GM19452 (cell line): ENCODE results near the gene CPNE9.
"Not testable (repeated sequence)": the region's sequence is repeated elsewhere in the genome, so short reads cannot be mapped to it uniquely, and the experiment has no call there.

Experiments
- ATAC-seq: cut with Tn5 transposase; IDR thresholded peaks from one replicate; pipeline ENCODE4 v1.9.1; 2021; ENCODE audit not compliant: unreplicated experiment

Gene CPNE9

GRCh38 chr3:9745521-9745920 is 41.9 kb downstream of the CPNE9 start:
- ATAC-seq, result no peak

- no peak for ATAC-seq
Observed at GRCh38 chr3:9746330-9746729, 42.7 kb downstream of the CPNE9 start.

GRCh38 chr3:9747267-9747666 is 43.6 kb downstream of the CPNE9 start:
- no peak for ATAC-seq

- no peak for ATAC-seq
Observed at GRCh38 chr3:9748031-9748430, 44.4 kb downstream of the CPNE9 start.

- ATAC-seq, result no peak
Observed at GRCh38 chr3:9749296-9749644, 45.6 kb downstream of the CPNE9 start.

GRCh38 chr3:9749645-9750555 is 46.3 kb downstream of the CPNE9 start, which contains the start of gene OGG1:
OGG1 (plus strand) TSS chr3:9749952; CDS start chr3:9750287, 335 bp downstream.
- ATAC-seq, result peak; percentile 89

GRCh38 chr3:9750556-9751411 is 47.2 kb downstream of the CPNE9 start:
- no peak for ATAC-seq

GRCh38 chr3:9754678-9755077 is 51.0 kb downstream of the CPNE9 start:
- ATAC-seq, result no peak

GRCh38 chr3:9757427-9757826 is 53.8 kb downstream of the CPNE9 start:
- ATAC-seq, result no peak

- no peak for ATAC-seq
Observed at GRCh38 chr3:9760779-9761505, 57.3 kb downstream of the CPNE9 start.

GRCh38 chr3:9761919-9762318 is 58.3 kb downstream of the CPNE9 start:
- no peak for ATAC-seq

GRCh38 chr3:9762871-9763270 is 59.2 kb downstream of the CPNE9 start:
- ATAC-seq, result no peak

- no peak for ATAC-seq
Observed at GRCh38 chr3:9765865-9766264, 62.2 kb downstream of the CPNE9 start.

- ATAC-seq, result no peak
Observed at GRCh38 chr3:9767418-9767817, 63.8 kb downstream of the CPNE9 start.

- ATAC-seq, result no peak
Observed at GRCh38 chr3:9768141-9768775, 64.6 kb downstream of the CPNE9 start.

GRCh38 chr3:9769012-9769411 is 65.4 kb downstream of the CPNE9 start:
- ATAC-seq, result no peak

GRCh38 chr3:9769426-9770275 is 66.0 kb downstream of the CPNE9 start, which contains the start of gene CAMK1:
CAMK1 (minus strand) TSS chr3:9769947; CDS start chr3:9767749, 2,198 bp downstream.
- ATAC-seq, result peak; percentile 59

GRCh38 chr3:9770276-9770812 is 66.7 kb downstream of the CPNE9 start:
- ATAC-seq, result no peak

GRCh38 chr3:9771007-9771406 is 67.4 kb downstream of the CPNE9 start:
- not testable (repeated sequence) for ATAC-seq
